HG02678 (cell line): Measurements from ENCODE around the gene GNG7.

Source experiments
- ATAC-seq: cut with Tn5 transposase; IDR thresholded peaks from one replicate; pipeline ENCODE4 v1.9.1; 2021; ENCODE audit warnings: mild to moderate bottlenecking, moderate library complexity; ENCODE audit not compliant: unreplicated experiment

The GNG7 gene

GRCh38 chr19:2726904-2727639, 24.6 kb upstream of the GNG7 start:
- no peak for ATAC-seq

GRCh38 chr19:2726160-2726855, 23.8 kb upstream of the GNG7 start:
- ATAC-seq = no peak

GRCh38 chr19:2724148-2724557, 21.7 kb upstream of the GNG7 start:
- ATAC-seq = no peak

DNA sequence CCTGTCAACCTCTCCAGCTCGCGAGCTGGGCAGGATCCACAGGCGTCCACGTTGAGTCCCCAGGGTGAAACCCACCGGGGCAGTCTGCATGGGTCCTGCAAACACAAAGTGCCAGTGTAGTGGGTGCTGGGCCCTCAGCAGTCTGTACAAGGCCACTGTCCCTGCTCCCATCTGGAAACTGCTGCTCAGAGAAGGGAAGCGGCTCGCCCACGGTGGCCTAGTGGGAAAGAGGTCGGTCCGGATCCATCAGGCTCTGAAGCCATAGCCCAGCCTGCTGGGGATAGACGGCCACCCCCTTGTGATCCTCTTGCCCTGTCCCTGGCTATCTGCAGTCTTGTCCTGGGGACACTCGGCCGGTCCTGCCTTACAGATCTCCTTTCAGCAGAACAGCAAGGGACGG, 21.3 kb upstream of the GNG7 start:
- ATAC-seq = no peak

- ATAC-seq = no peak
Measured at GRCh38 chr19:2723345-2723715, 20.8 kb upstream of the GNG7 start.

DNA sequence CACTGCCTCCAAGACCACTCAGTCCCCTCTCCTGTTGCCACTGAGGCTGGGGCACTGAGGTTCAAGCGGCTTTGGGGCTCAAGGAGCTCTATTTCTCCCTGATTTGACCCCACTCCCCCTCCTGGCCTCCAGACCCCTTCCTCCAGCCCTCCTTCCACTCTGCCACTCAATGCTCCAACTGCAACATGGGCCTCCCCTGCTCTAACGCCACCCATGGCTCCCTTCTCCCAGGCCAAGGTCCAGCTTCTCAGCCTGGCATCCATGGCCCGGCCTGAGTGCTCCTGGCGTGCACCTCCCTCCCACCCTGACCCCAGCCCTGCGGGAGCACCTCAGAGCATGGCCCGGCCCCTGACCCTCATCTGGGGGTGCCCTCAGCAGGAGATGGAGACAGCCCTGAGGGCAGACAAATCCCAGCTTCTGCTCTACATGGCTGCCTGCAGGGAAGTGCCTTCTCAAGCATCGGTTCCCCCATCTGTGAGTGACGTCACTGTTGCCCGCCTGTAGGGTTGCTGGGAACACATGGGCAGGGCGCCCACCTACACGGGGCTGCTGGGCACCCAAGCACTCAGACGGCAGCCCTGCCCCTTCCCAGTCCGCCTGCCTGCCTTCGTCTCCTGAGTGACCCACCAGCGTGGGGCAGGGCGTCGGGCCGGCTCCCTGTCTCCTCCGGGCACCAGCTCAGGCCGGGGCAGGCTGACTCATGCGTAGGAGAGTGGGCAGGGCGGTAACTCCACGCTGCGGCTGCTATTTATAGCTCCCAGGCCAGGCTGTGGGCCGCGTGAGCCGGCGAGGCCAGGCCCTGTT, 20.2 kb upstream of the GNG7 start:
- ATAC-seq = no peak

GRCh38 chr19:2721570-2722540, 19.4 kb upstream of the GNG7 start:
- ATAC-seq = no peak

GRCh38 chr19:2720777-2721569, 18.5 kb upstream of the GNG7 start, which contains the start of gene DIRAS1:
TSS of gene DIRAS1 (minus strand) at chr19:2721372. CDS start at chr19:2717806, 3,566 bp downstream.
- no peak for ATAC-seq

GRCh38 chr19:2719920-2720776, 17.7 kb upstream of the GNG7 start:
- no peak for ATAC-seq

DNA sequence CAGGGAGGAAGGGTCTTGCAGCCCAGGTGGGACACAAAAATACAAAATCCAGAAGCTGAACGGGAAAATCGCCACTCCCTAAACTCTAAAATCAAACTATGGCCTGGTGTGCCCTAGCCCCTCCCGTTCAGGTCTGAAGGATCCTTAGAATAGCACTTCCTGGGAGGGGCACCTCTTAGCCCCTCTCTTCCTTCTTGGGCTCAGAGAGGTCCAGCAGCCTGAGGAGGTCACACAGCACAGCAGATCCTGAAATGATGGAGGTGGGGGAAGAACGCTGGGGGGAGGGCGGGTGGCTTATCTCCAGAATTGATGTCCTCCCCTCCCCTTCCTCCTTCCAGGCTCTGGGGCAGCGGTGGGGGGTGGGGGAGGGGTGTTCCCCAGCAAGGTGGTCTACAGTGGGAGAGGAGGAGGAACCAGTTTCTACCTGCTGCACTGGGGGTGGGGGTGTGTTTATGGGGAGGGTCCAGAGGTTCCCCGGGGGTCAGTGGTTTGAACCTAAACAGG, 16.8 kb upstream of the GNG7 start:
- no peak for ATAC-seq

DNA sequence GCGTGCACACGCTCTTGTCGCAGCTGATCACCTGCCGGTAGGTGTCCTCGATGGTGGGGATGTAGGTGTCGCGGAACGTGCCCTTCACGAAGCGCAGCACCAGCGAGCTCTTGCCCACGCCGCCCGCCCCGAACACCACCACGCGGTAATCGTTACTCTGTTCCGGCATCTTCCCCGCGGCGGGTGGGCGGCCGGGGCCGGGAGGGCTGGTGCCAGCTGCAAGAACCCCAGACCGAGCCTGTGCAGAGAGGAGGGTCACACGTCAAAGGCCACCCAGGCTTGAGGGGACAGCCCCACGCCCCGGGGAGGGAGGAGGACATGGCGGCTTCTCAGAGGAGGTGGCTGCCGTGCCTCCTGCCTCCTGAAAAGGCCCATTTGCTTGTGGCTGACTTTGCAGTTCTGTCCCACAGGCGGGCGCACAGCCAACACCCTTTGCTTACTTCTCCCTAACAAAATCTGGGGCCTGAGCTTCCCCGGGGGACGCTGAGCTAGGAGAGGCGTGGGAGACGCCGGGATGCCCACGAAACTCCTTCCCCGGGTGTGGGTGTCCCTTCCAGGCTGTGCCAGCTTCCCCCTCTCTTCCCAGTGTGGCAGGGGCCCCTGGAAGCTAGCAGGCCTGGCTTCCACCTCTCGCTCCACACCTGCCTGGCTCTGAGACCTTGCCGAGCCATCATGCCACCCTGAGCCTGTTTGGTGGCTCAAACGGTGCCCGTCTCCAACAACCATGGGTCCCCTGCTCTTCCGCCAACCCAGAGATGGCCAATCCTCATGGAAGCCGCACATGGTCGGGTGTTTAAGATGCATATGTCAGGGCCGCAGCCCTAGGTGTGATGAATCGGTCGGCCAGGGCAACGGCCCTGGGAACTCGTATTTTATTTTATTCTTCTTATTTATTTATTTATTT, 15.4 kb upstream of the GNG7 start:
- no peak for ATAC-seq

GRCh38 chr19:2716722-2717637, 14.5 kb upstream of the GNG7 start:
- no peak for ATAC-seq

DNA sequence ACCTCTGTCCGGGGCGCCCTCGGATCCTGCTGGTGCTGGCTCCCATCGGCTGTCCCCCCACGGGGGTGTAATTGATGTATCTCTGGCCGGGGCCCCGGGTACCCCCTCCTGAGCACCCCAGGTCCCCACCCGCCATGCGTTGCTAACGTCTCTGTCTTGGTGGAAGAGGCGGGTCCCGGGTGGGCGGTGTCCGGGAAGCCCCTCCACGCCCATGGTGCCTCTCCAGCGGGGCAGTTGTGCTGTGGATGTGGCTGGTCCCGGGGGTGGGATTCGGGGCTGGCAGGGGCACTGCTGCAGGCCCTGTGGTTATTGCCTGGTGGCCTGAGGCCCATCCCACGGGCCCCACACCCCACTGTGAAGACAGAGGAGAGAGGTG, 13.8 kb upstream of the GNG7 start:
- no peak for ATAC-seq

DNA sequence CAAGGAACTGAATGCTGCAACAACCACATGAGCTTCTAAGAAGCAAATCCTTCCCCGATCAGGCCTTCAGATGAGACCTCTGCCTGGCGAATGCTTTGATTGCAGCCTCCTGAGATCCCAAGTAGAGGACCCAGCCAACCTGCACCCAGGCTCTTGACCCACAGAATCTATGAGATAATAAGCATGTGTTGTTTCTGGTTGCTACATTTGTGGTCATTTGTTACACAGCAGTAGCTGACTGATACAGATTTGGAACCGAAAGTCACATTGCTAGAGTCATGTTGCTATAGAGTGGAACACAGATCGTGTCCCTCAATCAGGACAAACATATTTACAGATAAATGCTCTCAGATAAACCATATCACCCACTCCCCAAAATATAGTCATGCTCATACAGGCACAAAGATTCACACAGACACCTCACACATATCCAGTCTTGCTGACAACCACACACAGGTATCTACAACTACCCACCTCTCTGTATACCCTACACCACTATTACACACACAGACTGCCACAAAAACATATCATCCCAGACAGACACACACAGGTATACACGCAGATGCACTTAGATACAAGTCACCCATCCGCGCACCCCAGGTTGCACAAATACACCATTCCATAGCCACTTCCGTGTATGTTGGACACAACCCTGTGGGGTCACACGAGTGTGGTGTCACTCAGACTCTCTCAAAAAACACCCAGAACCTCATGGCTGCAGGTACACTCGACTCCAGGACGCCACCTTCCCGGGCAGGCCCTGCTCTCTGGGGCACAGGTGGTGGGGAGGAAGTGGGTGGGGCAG, 13.2 kb upstream of the GNG7 start:
- no peak for ATAC-seq

GRCh38 chr19:2714531-2715269, 12.2 kb upstream of the GNG7 start:
- ATAC-seq = no peak
